D721Med (cell line): ENCODE results near the gene KIAA1143.

ENCODE experiments used
- DNase-seq: peaks from one replicate; pipeline ENCODE4 v3.0.0; 2011; ENCODE audit warnings: low spot score; ENCODE audit not compliant: insufficient read length
- FAIRE-seq: peaks from 2 replicates; lab custom pipeline; 2011; peaks lifted over from hg19 to GRCh38; lab: Jason Lieb, UNC
- TF ChIP-seq, protein P1 (sequence below): IDR thresholded peaks from 2 replicates; pipeline ENCODE4 v1.5.1; 2012; ENCODE audit warnings: mild to moderate bottlenecking, control low read depth; ENCODE audit not compliant: insufficient read depth; ENCODE audit errors: missing control alignments

The KIAA1143 gene

DNA sequence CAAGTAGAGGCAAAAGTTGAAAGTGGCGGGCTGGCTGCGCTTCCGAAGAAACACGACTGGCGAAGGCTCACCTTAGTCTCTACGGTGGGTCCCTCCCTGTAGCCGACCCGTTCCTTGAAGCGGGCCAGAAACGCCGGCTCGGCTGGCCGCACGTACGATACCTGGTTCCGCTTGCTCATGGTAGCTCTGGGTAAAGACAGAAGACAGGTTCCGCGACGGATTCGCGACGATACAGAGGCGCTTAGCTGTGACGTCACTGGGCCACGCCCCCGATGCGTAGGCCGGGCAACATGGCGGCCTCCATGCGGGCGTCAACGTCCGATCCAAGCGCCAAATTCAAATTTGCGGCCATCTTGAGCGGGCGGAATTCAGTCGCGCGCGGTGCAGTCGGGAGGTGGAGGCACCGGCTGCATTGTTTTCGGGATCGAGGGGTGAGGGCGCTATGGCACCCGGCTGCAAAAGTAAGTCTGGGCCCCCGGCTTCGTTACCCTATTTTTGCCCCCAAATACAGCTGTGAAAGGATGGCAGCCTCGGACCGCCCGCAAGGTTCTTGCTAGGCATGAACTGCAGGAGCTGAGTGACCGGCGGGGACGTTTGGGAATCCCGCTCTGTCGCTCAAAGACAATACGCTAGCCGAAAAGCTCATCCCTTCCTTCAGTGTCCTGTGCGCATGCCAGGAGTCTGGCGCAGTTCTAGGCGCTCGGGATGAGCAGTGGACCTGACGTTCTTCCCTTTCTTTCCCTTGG, at the start of gene KIAA1143, which contains the start of gene KIF15:
TSS of gene KIAA1143 (minus strand) at position 196 of the 746 bp plus-strand sequence. CDS start at position 179, 17 bp downstream.
TSS of gene KIF15 (plus strand) at position 371 of the 746 bp plus-strand sequence. CDS start at position 443, 72 bp downstream.
- TF ChIP-seq, protein P1, sequence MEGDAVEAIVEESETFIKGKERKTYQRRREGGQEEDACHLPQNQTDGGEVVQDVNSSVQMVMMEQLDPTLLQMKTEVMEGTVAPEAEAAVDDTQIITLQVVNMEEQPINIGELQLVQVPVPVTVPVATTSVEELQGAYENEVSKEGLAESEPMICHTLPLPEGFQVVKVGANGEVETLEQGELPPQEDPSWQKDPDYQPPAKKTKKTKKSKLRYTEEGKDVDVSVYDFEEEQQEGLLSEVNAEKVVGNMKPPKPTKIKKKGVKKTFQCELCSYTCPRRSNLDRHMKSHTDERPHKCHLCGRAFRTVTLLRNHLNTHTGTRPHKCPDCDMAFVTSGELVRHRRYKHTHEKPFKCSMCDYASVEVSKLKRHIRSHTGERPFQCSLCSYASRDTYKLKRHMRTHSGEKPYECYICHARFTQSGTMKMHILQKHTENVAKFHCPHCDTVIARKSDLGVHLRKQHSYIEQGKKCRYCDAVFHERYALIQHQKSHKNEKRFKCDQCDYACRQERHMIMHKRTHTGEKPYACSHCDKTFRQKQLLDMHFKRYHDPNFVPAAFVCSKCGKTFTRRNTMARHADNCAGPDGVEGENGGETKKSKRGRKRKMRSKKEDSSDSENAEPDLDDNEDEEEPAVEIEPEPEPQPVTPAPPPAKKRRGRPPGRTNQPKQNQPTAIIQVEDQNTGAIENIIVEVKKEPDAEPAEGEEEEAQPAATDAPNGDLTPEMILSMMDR, result no peak
- no peak for FAIRE-seq
- peak; percentile 50 for DNase-seq

DNA sequence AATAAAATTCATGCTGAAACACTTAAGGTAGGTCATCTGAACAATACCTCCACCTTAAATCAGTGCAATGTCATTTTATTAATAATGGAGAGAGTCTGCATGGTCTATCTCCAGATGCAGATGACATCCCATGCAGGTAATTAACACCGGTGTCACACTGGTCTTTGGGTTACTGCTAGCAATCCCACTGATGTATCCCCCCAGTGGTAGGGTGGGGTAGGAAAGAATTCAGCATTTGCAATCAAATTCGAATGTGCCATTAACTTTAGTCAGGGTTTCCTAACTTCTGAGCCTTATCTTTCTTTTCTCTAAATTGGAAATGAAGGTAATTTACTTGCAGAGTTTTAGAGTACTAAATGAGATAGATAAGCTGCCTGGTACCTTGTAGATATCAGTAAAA, 44.5 kb upstream of the KIAA1143 start:
- FAIRE-seq (no peak), DNase-seq (no peak)
- TF ChIP-seq, protein P1, result no peak

DNA sequence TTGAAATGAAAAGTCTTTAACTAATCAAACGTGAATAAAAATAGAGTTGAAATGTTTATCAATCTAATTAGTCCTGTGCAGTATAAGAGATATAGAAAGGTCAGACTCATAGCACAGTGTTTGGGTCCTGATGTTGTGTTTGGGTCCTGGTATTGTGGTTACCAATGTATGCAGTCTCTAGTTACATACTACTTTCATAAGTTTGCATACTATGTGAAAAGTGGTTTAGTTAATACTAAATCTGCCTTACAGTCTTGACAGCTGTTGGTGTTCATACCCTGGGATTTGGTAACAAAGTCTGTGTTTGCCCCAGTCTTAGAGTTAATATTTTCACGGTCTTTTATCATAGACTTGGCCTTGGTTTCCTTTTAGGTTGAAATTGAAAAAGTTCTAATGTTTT, 41.9 kb upstream of the KIAA1143 start:
- no peak for FAIRE-seq
- no peak for DNase-seq
- TF ChIP-seq, protein P1, result no peak

DNA sequence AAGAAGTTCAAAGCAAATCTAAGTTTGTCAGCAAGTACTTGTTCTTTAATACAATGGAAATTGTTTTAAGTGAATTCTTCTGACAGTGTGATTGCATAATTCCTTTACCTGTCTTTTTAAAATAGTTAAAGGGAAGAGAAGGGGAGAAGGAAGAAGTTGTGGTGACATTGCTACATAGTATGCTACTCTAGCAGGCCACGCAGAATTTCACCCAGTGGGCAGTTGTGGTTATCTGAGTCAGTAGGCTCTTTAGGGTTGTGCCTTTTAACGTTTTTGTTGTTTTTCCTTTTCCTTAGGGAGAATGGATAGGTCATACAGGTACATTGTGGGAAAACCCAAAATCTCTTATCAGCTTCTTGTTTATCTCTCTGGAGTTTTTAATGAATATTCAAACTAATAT, 40.6 kb upstream of the KIAA1143 start:
- TF ChIP-seq, protein P1, result no peak
- FAIRE-seq, result no peak
- DNase-seq, result no peak

DNA sequence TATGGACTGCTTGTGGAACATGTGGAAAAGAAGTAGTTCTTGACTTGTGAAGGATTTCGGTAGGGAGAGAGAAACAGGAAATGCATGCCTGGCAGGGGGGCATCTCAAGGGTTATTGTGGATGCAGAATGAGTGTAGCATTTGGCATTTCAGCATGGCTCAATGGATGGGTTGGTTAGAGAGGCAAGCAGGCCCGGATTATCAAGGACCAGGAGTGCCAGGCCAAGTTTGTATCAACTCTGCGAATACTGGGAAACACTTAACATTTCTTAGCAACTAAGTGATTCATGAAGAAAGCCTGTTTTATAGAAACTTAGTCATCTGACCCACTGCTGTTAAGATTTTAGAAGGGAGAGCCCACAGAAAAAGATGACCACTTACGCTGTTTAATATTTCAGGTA, 33.8 kb upstream of the KIAA1143 start:
- no peak for DNase-seq
- FAIRE-seq, result no peak
- TF ChIP-seq, protein P1, result no peak

DNA sequence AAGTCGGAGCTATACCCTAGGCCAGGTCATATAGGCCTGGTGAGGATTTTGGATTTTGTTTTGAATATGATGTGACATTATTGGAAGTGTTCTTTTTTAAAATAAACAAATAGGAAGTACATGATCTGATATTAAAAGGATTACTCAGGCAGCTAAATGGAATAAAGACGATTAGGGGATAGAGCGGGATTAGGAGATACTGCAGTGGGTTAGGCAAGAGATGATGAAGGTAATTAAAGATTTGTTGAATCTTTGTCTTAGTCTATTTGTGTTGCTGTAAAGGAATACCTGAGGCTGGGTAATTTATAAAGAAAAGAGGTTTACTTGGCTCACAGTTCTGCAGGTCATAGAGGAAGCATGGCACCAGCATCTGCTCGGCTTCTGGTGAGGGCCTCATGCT, 21.5 kb upstream of the KIAA1143 start:
- TF ChIP-seq, protein P1, result no peak
- FAIRE-seq (peak; percentile 78), DNase-seq (peak; percentile 73)

DNA sequence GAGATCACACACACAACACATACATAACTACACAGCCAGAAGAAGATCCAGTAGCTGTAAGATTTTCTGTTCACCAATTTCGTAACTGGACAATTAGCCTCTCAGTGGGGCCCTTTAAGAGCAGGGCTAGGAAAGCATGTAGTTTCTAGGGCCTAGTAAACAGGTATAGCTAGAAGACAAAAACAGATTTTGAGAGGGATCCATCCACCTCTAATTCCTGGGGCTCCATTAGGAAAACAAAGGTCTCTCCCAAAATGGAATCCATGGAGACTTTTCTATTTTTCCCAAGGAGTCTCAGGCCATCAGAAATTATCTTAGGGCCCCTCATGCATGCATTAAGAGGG, 10.7 kb upstream of the KIAA1143 start:
- TF ChIP-seq, protein P1, result no peak
- DNase-seq (no peak), FAIRE-seq (no peak)
